ENCODE data around the gene TMUB2. TPM values are rescaled to one million over a fixed set of nuclear protein-coding genes. Genes with fewer than 3 reads are reported as not detected.

Gene TMUB2
- total and polyA plus RNA-seq, 9 of the 15 experiments (the other 6 are each of a cell fraction or from before 2014, with no cell fraction given), result 4.1 to 29.8 (median 16.3) TPM

- peak; percentile 52 to 72; a peak in 3 of 4 replicates for TF ChIP-seq MNT (conservative IDR thresholded peaks at IDR 0.05)
- no peak for TF ChIP-seq JUNB (CRISPR knock-in tag; conservative IDR thresholded peaks at IDR 0.05)
- no peak for TF ChIP-seq DPF2 (IDR thresholded peaks at IDR 0.05)
- TF ChIP-seq SIX5 (IDR thresholded peaks at IDR 0.05; ENCODE audit: borderline replicate concordance in 1 of 2, insufficient read depth in 1 of 2, low read depth in 1 of 2, low read length in 2 of 2), result no peak
- TF ChIP-seq ARID3A (IDR thresholded peaks at IDR 0.05; ENCODE audit: borderline replicate concordance, low read depth, low read length), result no peak
- TF ChIP-seq ZNF511 (CRISPR knock-in tag; IDR thresholded peaks at IDR 0.05), result no peak
- TF ChIP-seq NR2F6 (CRISPR knock-in tag; IDR thresholded peaks at IDR 0.05), result no peak
- no peak for TF ChIP-seq CC2D1A (IDR thresholded peaks at IDR 0.05)
- no peak for TF ChIP-seq E4F1 (CRISPR knock-in tag; IDR thresholded peaks at IDR 0.05; ENCODE audit: borderline replicate concordance)
- TF ChIP-seq KLF1 (tag; IDR thresholded peaks at IDR 0.05), result no peak
- no peak for TF ChIP-seq ZC3H8 (IDR thresholded peaks at IDR 0.05)
- TF ChIP-seq SP1 (CRISPR knock-in tag; IDR thresholded peaks at IDR 0.05), result peak; percentile 58; the same call in 1 of the 2 replicates
- TF ChIP-seq ZBTB8A (IDR thresholded peaks at IDR 0.05; ENCODE audit: partially characterized antibody), result no peak
- TF ChIP-seq TSC22D4 (tag; IDR thresholded peaks at IDR 0.05), result no peak
- no peak for TF ChIP-seq CSDE1 (IDR thresholded peaks at IDR 0.05)
- 0 out of 2 replicates have a peak, but pooled peaks have one; percentile 5 for TF ChIP-seq POLR2AphosphoS5 (IDR thresholded peaks at IDR 0.05; ENCODE audit: control insufficient read depth, insufficient read depth, low read depth, low read length)
- TF ChIP-seq TOE1 (IDR thresholded peaks at IDR 0.05; ENCODE audit: borderline replicate concordance), result no peak
- TF ChIP-seq TOE1 (CRISPR knock-in tag; IDR thresholded peaks at IDR 0.05; ENCODE audit: borderline replicate concordance, low read depth), result no peak
Measured at GRCh38 chr17:44199553-44200477, 13.0 kb downstream of the TMUB2 start, which contains the start of gene ATXN7L3 (continued).

Measured in K562 (cell line).